Colonic mucosa (tissue), 4 donors: ENCODE data around the gene KRT38. TPM values are rescaled to one million over a fixed set of nuclear protein-coding genes. Genes with fewer than 3 reads are reported as not detected.

Source experiments
- DNase-seq: peaks from one replicate; pipeline ENCODE4 v3.0.0-alpha.2; 2020
- H3K27ac ChIP-seq: fragments of 200-600 bp; one replicate; pipeline ENCODE4 v1.8.0; 2021
- H3K27me3 ChIP-seq: fragments of 200-600 bp; one replicate; pipeline ENCODE4 v1.8.0; 2021
- H3K36me3 ChIP-seq: fragments of 200-600 bp; one replicate; pipeline ENCODE4 v1.8.0; 2021
- H3K4me1 ChIP-seq: fragments of 200-600 bp; one replicate; pipeline ENCODE4 v1.8.0; 2021; ENCODE audit warnings: mild to moderate bottlenecking
- H3K4me3 ChIP-seq: fragments of 200-600 bp; one replicate; pipeline ENCODE4 v1.8.0; 2021
- H3K9ac ChIP-seq, 2 donors: one replicate each; pipeline ENCODE4 v1.7.0; 2013; ENCODE audit warnings: control low read depth in 2 of 2, low read depth in 2 of 2, low read length in 2 of 2
- H3K9me3 ChIP-seq: fragments of 200-600 bp; one replicate; pipeline ENCODE4 v1.8.0; 2021
- intact Hi-C: fragments of 100-400 bp; cut with DNase I; formaldehyde crosslinking; loops from one replicate; pipeline ENCODE4 v1.14.1; 2022
- total RNA-seq, 2 donors: library from RNA; stranded (reverse); fragmentation: NEBNext Ultra II Directional in 1 of 2; extraction: Animal tissue kit (Norgen Biotek cat#: 25700) in 1 of 2; gene quantifications; one replicate each; pipeline ENCODE4 v1.2.1, GENCODE V29; 2021
- TF ChIP-seq, protein P1 (sequence below): fragments of 200-600 bp; IDR thresholded peaks from one replicate; pipeline ENCODE4 v1.8.0; 2022; ENCODE audit warnings: antibody characterized with exemption, mild to moderate bottlenecking
- donor health status: healthy.
- donor health status: DM: no; HTN: no; CAD: no.
- donor health status: DM: no; HTN: no; CAD: no.

The KRT38 gene
- total RNA-seq, 2 donors from 2014 or later, result not detected

DNA sequence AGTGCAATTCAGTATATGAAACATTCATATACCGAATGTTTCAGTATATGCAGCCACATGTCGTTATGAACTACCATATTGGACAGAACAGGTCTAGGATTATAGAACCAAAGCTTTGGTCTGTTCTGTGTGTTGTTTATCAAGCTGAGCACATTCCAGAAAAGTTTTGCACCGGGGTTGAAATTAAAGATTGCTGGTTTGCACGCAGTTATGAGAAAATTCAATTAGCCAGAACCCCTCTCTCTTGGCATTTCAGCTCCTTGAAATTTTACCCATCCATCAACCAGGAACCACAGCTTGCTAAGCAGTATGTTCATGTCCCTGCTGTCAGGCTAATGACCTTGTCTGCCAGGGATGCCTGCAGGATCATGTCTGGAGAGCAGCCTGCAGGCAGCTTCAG lies 16.9 kb upstream of the KRT38 start:
- Histone ChIP-seq H3K27ac (no peak overlapping the region), H3K4me1 (no peaks in the 10 kb centered on the region), H3K9ac (no peak overlapping the region), H3K27me3 (no peaks in the 10 kb centered on the region), H3K9me3 (no peaks in the 10 kb centered on the region), H3K36me3 (no peaks in the 10 kb centered on the region), H3K4me3 (no peak overlapping the region)
- TF ChIP-seq, protein P1, sequence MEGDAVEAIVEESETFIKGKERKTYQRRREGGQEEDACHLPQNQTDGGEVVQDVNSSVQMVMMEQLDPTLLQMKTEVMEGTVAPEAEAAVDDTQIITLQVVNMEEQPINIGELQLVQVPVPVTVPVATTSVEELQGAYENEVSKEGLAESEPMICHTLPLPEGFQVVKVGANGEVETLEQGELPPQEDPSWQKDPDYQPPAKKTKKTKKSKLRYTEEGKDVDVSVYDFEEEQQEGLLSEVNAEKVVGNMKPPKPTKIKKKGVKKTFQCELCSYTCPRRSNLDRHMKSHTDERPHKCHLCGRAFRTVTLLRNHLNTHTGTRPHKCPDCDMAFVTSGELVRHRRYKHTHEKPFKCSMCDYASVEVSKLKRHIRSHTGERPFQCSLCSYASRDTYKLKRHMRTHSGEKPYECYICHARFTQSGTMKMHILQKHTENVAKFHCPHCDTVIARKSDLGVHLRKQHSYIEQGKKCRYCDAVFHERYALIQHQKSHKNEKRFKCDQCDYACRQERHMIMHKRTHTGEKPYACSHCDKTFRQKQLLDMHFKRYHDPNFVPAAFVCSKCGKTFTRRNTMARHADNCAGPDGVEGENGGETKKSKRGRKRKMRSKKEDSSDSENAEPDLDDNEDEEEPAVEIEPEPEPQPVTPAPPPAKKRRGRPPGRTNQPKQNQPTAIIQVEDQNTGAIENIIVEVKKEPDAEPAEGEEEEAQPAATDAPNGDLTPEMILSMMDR, result no peak
- intact Hi-C loops, result no loop called here
- no peak for DNase-seq

DNA sequence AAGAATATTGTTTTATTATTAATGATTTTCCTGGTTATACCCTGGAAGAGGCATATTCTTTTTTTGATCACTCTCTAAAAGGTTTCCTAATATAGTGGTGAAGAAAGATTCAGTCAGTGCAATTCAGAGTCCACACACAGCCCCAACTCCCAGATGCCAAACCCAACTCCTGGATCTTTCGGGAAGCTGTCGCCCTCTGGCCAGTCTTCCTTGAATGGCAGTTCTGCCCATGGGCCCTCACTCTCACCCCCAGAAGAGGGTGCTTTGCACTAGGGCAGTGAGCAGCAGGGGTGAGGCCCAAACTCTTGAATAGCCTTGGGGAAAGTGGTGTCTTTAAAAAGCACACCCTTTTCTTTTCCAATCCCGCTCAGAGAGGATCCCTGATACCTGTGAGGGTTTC lies 15.4 kb upstream of the KRT38 start:
- TF ChIP-seq, protein P1, result no peak
- intact Hi-C loops, result no loop called here
- Histone ChIP-seq H3K9me3 (no peaks in the 10 kb centered on the region), H3K27me3 (no peaks in the 10 kb centered on the region), H3K27ac (no peak overlapping the region), H3K4me1 (no peaks in the 10 kb centered on the region), H3K9ac (no peak overlapping the region), H3K4me3 (no peak overlapping the region), H3K36me3 (no peaks in the 10 kb centered on the region)
- no peak for DNase-seq

DNA sequence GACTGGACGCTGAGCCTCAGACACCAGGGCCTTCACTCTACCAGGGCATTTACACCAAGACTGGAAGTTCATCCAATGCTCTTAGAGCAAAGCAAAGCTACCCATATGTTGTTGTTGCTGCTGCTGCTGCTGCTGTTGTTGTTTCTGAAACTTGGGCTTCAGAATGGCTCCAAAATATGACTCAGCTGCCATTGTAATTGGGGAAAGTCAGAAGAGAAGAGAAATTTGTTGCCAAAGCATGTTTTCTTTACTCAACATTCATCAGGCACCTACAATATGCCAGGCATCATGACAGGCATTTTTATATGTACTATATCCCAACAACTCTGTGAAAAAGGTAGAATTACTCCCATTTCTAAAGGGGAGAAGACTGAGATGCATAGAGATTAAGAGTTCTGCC lies 14.5 kb upstream of the KRT38 start:
- Histone ChIP-seq H3K4me3 (no peak overlapping the region), H3K9ac (no peak overlapping the region), H3K9me3 (no peaks in the 10 kb centered on the region), H3K4me1 (no peaks in the 10 kb centered on the region), H3K27me3 (no peaks in the 10 kb centered on the region), H3K27ac (no peak overlapping the region), H3K36me3 (no peaks in the 10 kb centered on the region)
- intact Hi-C loops, result no loop called here
- no peak for DNase-seq
- TF ChIP-seq, protein P1, result no peak

DNA sequence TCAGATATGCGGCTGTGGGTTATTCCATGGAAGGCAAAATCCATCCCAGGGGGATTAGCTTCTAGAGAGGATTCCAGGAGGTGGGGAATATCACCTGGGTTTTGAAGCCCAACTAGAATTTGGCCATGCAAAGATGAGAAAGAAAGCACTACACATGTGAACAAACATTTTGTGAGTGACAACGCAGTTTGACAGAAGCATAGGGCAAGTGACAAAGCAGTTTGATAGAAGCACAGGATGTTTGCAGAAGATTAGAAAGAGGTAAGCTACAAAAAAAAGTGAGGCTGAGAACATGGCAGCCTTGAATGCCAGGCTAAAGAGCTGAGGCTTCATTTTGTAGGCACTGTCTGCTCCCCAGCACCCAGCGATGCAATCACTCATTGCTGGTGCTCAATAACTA lies 12.3 kb upstream of the KRT38 start:
- Histone ChIP-seq H3K4me3 (no peak overlapping the region), H3K9ac (no peak overlapping the region), H3K27me3 (no peaks in the 10 kb centered on the region), H3K27ac (no peak overlapping the region), H3K36me3 (no peaks in the 10 kb centered on the region), H3K4me1 (no peaks in the 10 kb centered on the region), H3K9me3 (no peaks in the 10 kb centered on the region)
- no peak for DNase-seq
- intact Hi-C loops, result no loop called here
- TF ChIP-seq, protein P1, result no peak

DNA sequence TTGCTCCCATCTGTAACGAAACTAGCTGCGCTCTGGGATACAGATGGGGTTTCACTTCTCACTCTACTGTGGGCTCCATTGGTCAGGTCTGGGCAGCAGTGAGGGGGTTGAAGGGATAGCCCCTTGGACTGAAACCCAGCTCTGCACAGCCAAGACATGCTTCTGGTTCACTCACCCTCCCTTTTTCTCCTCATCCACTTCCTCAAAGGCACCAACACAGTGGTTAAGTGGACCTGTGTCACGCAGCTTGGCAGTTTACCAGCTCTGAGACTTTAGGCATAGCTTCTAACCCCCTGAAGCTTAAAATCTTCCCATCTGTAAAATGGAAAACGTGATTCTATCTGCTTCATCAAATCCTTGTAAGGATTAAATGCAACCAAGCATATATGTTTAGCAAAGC lies 11.5 kb upstream of the KRT38 start:
- H3K4me3 ChIP-seq, result no peak overlapping the region
- no peaks in the 10 kb centered on the region for H3K9me3 ChIP-seq
- intact Hi-C loops, result no loop called here
- H3K9ac ChIP-seq, result no peak overlapping the region
- TF ChIP-seq, protein P1, result no peak
- no peaks in the 10 kb centered on the region for H3K27me3 ChIP-seq
- H3K4me1 ChIP-seq, result no peaks in the 10 kb centered on the region
- no peak for DNase-seq
- no peak overlapping the region for H3K27ac ChIP-seq
- no peaks in the 10 kb centered on the region for H3K36me3 ChIP-seq
